ENCODE data around the gene NAALADL2.

Gene NAALADL2

GRCh38 chr3:175640958-175641357 is 781.8 kb downstream of the NAALADL2 start:
- Histone ChIP-seq H2BK120ac (ENCODE audit: low read depth, low read length) (no peak overlapping the region), H3K9ac (ENCODE audit: low read length) (no peak overlapping the region), H3K18ac (ENCODE audit: low read length) (no peak overlapping the region), H4K8ac (ENCODE audit: low read depth, low read length) (no peak overlapping the region), H3K4ac (ENCODE audit: low read depth, low read length) (no peak overlapping the region), H4K5ac (ENCODE audit: low read length) (no peak overlapping the region), H3K27me3 (ENCODE audit: insufficient read depth, low read length, poor library complexity) (no peaks in the 10 kb centered on the region), H3K4me3 (ENCODE audit: low read length) (no peak overlapping the region), H3K27ac (ENCODE audit: low read depth, low read length) (no peak overlapping the region), H3K79me2 (ENCODE audit: control insufficient read depth, insufficient read depth, low read length) (no peaks in the 10 kb centered on the region), H2BK15ac (replicated peaks; ENCODE audit: low read depth) (no peak overlapping the region), H3K36me3 (ENCODE audit: control insufficient read depth, insufficient read depth, low read length) (no peaks in the 10 kb centered on the region), H3K79me1 (ENCODE audit: low read length) (no peaks in the 10 kb centered on the region), H3K23ac (ENCODE audit: low read length) (no peak overlapping the region), H3K4me2 (ENCODE audit: low read length) (no peak overlapping the region), H3K56ac (ENCODE audit: low read length) (no peak overlapping the region), H2BK5ac (ENCODE audit: low read length) (no peak overlapping the region), H3K4me1 (ENCODE audit: control insufficient read depth, low read depth, low read length) (no peaks in the 10 kb centered on the region), H2AK5ac (ENCODE audit: low read length) (no peak overlapping the region)
- WGBS (ENCODE audit: extremely low coverage, insufficient coverage, low lambda C conversion rate) = no CpG with 5 or more reads among the region's 1 CpG
- DNase-seq = no peak

DNA sequence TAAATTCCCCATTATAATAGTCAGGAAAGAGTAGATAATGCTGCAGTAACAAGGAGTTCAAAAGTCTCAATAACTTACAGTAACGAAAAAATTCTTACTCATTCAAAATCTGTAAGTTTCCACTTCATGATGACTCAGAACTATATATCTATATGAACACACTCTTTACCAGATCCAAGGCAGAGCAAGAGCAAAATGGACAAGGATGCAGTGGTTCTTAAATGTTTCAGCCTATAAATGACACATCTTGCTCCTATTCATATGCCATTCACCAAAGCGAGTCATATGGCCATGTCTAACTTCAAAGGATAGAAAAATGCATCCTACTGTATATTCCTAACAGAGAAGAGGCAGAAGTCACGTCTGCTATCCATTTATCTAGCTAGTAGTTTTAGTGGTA is 787.7 kb downstream of the NAALADL2 start:
- Histone ChIP-seq H2BK5ac (ENCODE audit: low read length) (no peak overlapping the region), H4K5ac (ENCODE audit: low read length) (no peak overlapping the region), H2BK120ac (ENCODE audit: low read depth, low read length) (no peak overlapping the region), H3K79me2 (ENCODE audit: control insufficient read depth, insufficient read depth, low read length) (no peaks in the 10 kb centered on the region), H3K4ac (ENCODE audit: low read depth, low read length) (no peak overlapping the region), H3K4me2 (ENCODE audit: low read length) (no peak overlapping the region), H2BK15ac (replicated peaks; ENCODE audit: low read depth) (no peak overlapping the region), H3K9ac (ENCODE audit: low read length) (no peak overlapping the region), H3K27ac (ENCODE audit: low read depth, low read length) (no peak overlapping the region), H2AK5ac (ENCODE audit: low read length) (no peak overlapping the region), H4K8ac (ENCODE audit: low read depth, low read length) (no peak overlapping the region), H3K4me3 (ENCODE audit: low read length) (no peak overlapping the region), H3K4me1 (ENCODE audit: control insufficient read depth, low read depth, low read length) (no peaks in the 10 kb centered on the region), H3K56ac (ENCODE audit: low read length) (no peak overlapping the region), H3K27me3 (ENCODE audit: insufficient read depth, low read length, poor library complexity) (no peaks in the 10 kb centered on the region), H3K79me1 (ENCODE audit: low read length) (no peaks in the 10 kb centered on the region), H3K23ac (ENCODE audit: low read length) (no peak overlapping the region), H3K18ac (ENCODE audit: low read length) (no peak overlapping the region), H3K36me3 (ENCODE audit: control insufficient read depth, insufficient read depth, low read length) (no peaks in the 10 kb centered on the region)
- WGBS (ENCODE audit: extremely low coverage, insufficient coverage, low lambda C conversion rate) = no CpG with 5 or more reads among the region's 3 CpGs
- no peak for DNase-seq

GRCh38 chr3:175648899-175649298 is 789.8 kb downstream of the NAALADL2 start:
- no peaks in the 10 kb centered on the region for H3K27me3 ChIP-seq (ENCODE audit: insufficient read depth, low read length, poor library complexity)
- H4K5ac ChIP-seq (ENCODE audit: low read length) = no peak overlapping the region
- H2BK5ac ChIP-seq (ENCODE audit: low read length) = no peak overlapping the region
- no peaks in the 10 kb centered on the region for H3K79me2 ChIP-seq (ENCODE audit: control insufficient read depth, insufficient read depth, low read length)
- H2AK5ac ChIP-seq (ENCODE audit: low read length) = no peak overlapping the region
- no peak overlapping the region for H3K4me2 ChIP-seq (ENCODE audit: low read length)
- no peak overlapping the region for H3K23ac ChIP-seq (ENCODE audit: low read length)
- H2BK120ac ChIP-seq (ENCODE audit: low read depth, low read length) = no peak overlapping the region
- no peak overlapping the region for H3K27ac ChIP-seq (ENCODE audit: low read depth, low read length)
- no peaks in the 10 kb centered on the region for H3K36me3 ChIP-seq (ENCODE audit: control insufficient read depth, insufficient read depth, low read length)
- no peaks in the 10 kb centered on the region for H3K79me1 ChIP-seq (ENCODE audit: low read length)
- H3K4me3 ChIP-seq (ENCODE audit: low read length) = no peak overlapping the region
- DNase-seq = no peak
- no peak overlapping the region for H3K56ac ChIP-seq (ENCODE audit: low read length)
- no peaks in the 10 kb centered on the region for H3K4me1 ChIP-seq (ENCODE audit: control insufficient read depth, low read depth, low read length)
- H3K9ac ChIP-seq (ENCODE audit: low read length) = no peak overlapping the region
- H3K18ac ChIP-seq (ENCODE audit: low read length) = no peak overlapping the region
- no peak overlapping the region for H4K8ac ChIP-seq (ENCODE audit: low read depth, low read length)
- H3K4ac ChIP-seq (ENCODE audit: low read depth, low read length) = no peak overlapping the region
- H2BK15ac ChIP-seq (replicated peaks; ENCODE audit: low read depth) = no peak overlapping the region

DNA sequence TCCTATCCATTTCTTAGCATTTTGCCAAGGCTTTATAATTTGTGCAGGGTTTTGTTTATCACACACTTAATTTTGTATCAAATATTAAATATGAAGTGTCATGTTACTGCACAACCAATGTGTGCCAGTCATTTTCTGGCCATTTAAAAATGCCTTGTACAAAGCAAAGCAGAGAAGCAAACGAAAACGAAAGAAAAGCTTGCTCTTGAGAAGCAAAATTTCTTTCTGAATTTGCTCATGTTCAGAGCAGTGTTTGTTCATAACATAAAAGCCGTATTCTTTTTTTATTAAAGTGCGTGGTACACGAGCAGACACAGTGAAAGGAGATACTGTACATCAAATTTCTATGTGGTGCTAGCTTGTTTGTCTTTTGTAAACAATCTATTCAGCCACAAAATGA is 792.6 kb downstream of the NAALADL2 start:
- WGBS (ENCODE audit: extremely low coverage, insufficient coverage, low lambda C conversion rate) = no CpG with 5 or more reads among the region's 5 CpGs
- Histone ChIP-seq H3K36me3 (ENCODE audit: control insufficient read depth, insufficient read depth, low read length) (no peaks in the 10 kb centered on the region), H2AK5ac (ENCODE audit: low read length) (no peak overlapping the region), H4K8ac (ENCODE audit: low read depth, low read length) (no peak overlapping the region), H4K5ac (ENCODE audit: low read length) (no peak overlapping the region), H3K4me3 (ENCODE audit: low read length) (no peak overlapping the region), H3K79me2 (ENCODE audit: control insufficient read depth, insufficient read depth, low read length) (no peaks in the 10 kb centered on the region), H3K27me3 (ENCODE audit: insufficient read depth, low read length, poor library complexity) (no peaks in the 10 kb centered on the region), H2BK120ac (ENCODE audit: low read depth, low read length) (no peak overlapping the region), H2BK5ac (ENCODE audit: low read length) (no peak overlapping the region), H3K23ac (ENCODE audit: low read length) (no peak overlapping the region), H3K56ac (ENCODE audit: low read length) (no peak overlapping the region), H3K4me1 (ENCODE audit: control insufficient read depth, low read depth, low read length) (no peaks in the 10 kb centered on the region), H3K4me2 (ENCODE audit: low read length) (no peak overlapping the region), H3K79me1 (ENCODE audit: low read length) (no peaks in the 10 kb centered on the region), H2BK15ac (replicated peaks; ENCODE audit: low read depth) (no peak overlapping the region), H3K9ac (ENCODE audit: low read length) (no peak overlapping the region), H3K18ac (ENCODE audit: low read length) (no peak overlapping the region), H3K27ac (ENCODE audit: low read depth, low read length) (no peak overlapping the region), H3K4ac (ENCODE audit: low read depth, low read length) (no peak overlapping the region)
- no peak for DNase-seq

GRCh38 chr3:175655351-175655750 is 796.2 kb downstream of the NAALADL2 start:
- H3K18ac ChIP-seq (ENCODE audit: low read length) = no peak overlapping the region
- no peak overlapping the region for H3K4me2 ChIP-seq (ENCODE audit: low read length)
- no CpG with 5 or more reads among the region's 3 CpGs for WGBS (ENCODE audit: extremely low coverage, insufficient coverage, low lambda C conversion rate)

GRCh38 chr3:175656461-175656860 is 797.3 kb downstream of the NAALADL2 start:
- H4K8ac ChIP-seq (ENCODE audit: low read depth, low read length) = no peak overlapping the region

More at GRCh38 chr3:175655351-175655750, 796.2 kb downstream of the NAALADL2 start:
- Histone ChIP-seq H4K5ac (ENCODE audit: low read length) (no peak overlapping the region), H4K8ac (ENCODE audit: low read depth, low read length) (no peak overlapping the region), H2BK5ac (ENCODE audit: low read length) (no peak overlapping the region), H3K56ac (ENCODE audit: low read length) (no peak overlapping the region), H3K23ac (ENCODE audit: low read length) (no peak overlapping the region), H3K4me3 (ENCODE audit: low read length) (no peak overlapping the region), H3K36me3 (ENCODE audit: control insufficient read depth, insufficient read depth, low read length) (no peaks in the 10 kb centered on the region), H3K79me1 (ENCODE audit: low read length) (no peaks in the 10 kb centered on the region), H3K9ac (ENCODE audit: low read length) (no peak overlapping the region), H2BK120ac (ENCODE audit: low read depth, low read length) (no peak overlapping the region), H3K27ac (ENCODE audit: low read depth, low read length) (no peak overlapping the region), H3K4me1 (ENCODE audit: control insufficient read depth, low read depth, low read length) (no peaks in the 10 kb centered on the region), H2AK5ac (ENCODE audit: low read length) (no peak overlapping the region), H3K79me2 (ENCODE audit: control insufficient read depth, insufficient read depth, low read length) (no peaks in the 10 kb centered on the region), H3K4ac (ENCODE audit: low read depth, low read length) (no peak overlapping the region), H2BK15ac (replicated peaks; ENCODE audit: low read depth) (no peak overlapping the region), H3K27me3 (ENCODE audit: insufficient read depth, low read length, poor library complexity) (no peaks in the 10 kb centered on the region)
- peak; percentile 8 for DNase-seq

More at GRCh38 chr3:175656461-175656860, 797.3 kb downstream of the NAALADL2 start:
- no peaks in the 10 kb centered on the region for H3K4me1 ChIP-seq (ENCODE audit: control insufficient read depth, low read depth, low read length)
- no peaks in the 10 kb centered on the region for H3K36me3 ChIP-seq (ENCODE audit: control insufficient read depth, insufficient read depth, low read length)
- H3K79me2 ChIP-seq (ENCODE audit: control insufficient read depth, insufficient read depth, low read length) = no peaks in the 10 kb centered on the region
- no peak overlapping the region for H3K27ac ChIP-seq (ENCODE audit: low read depth, low read length)
- H3K79me1 ChIP-seq (ENCODE audit: low read length) = no peaks in the 10 kb centered on the region
- H2BK120ac ChIP-seq (ENCODE audit: low read depth, low read length) = no peak overlapping the region
- no peak for DNase-seq
- no peaks in the 10 kb centered on the region for H3K27me3 ChIP-seq (ENCODE audit: insufficient read depth, low read length, poor library complexity)
- H3K4me3 ChIP-seq (ENCODE audit: low read length) = no peak overlapping the region
- no peak overlapping the region for H2BK5ac ChIP-seq (ENCODE audit: low read length)
- WGBS (ENCODE audit: extremely low coverage, insufficient coverage, low lambda C conversion rate) = no CpG with 5 or more reads among the region's 1 CpG
- no peak overlapping the region for H3K4me2 ChIP-seq (ENCODE audit: low read length)
- no peak overlapping the region for H3K56ac ChIP-seq (ENCODE audit: low read length)
- H3K4ac ChIP-seq (ENCODE audit: low read depth, low read length) = no peak overlapping the region
- no peak overlapping the region for H3K18ac ChIP-seq (ENCODE audit: low read length)
- H3K9ac ChIP-seq (ENCODE audit: low read length) = no peak overlapping the region
- no peak overlapping the region for H4K5ac ChIP-seq (ENCODE audit: low read length)
- no peak overlapping the region for H3K23ac ChIP-seq (ENCODE audit: low read length)
- no peak overlapping the region for H2AK5ac ChIP-seq (ENCODE audit: low read length)
- H2BK15ac ChIP-seq (replicated peaks; ENCODE audit: low read depth) = no peak overlapping the region

Data from mesendoderm (in vitro differentiated cells).